ENCODE results near the gene MGAT4A.

Gene MGAT4A

DNA sequence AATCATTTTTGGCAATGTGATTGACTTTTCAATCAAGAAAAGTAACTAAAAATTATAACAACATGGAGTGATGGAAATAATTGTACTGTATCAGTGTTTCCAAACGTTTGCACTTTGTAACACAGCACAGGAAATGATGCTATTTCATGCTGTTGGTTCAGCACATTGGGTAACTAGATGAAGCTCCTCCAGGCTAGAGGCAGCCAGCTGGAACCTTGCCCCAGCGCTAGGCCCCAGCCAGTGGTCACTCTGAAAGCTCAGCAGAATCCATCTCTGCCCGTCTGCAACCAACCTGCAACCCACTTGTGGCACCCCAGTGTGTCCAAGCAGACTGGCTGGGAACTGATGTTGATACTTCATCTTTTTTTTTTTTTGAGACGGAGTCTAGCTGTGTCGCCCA, 107.3 kb downstream of the MGAT4A start:
- no peak for TF ChIP-seq EZH2phosphoT487 (IDR thresholded peaks at IDR 0.05; ENCODE audit: borderline replicate concordance)
- TF ChIP-seq, protein P1, sequence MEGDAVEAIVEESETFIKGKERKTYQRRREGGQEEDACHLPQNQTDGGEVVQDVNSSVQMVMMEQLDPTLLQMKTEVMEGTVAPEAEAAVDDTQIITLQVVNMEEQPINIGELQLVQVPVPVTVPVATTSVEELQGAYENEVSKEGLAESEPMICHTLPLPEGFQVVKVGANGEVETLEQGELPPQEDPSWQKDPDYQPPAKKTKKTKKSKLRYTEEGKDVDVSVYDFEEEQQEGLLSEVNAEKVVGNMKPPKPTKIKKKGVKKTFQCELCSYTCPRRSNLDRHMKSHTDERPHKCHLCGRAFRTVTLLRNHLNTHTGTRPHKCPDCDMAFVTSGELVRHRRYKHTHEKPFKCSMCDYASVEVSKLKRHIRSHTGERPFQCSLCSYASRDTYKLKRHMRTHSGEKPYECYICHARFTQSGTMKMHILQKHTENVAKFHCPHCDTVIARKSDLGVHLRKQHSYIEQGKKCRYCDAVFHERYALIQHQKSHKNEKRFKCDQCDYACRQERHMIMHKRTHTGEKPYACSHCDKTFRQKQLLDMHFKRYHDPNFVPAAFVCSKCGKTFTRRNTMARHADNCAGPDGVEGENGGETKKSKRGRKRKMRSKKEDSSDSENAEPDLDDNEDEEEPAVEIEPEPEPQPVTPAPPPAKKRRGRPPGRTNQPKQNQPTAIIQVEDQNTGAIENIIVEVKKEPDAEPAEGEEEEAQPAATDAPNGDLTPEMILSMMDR (conservative IDR thresholded peaks at IDR 0.05; ENCODE audit: low read length), result no peak
- Histone ChIP-seq H3K4me2 (ENCODE audit: low read depth, low read length, poor library complexity, severe bottlenecking) (no peak overlapping the region), H4K20me1 (ENCODE audit: insufficient read depth, low read length, poor library complexity, severe bottlenecking) (no peaks in the 10 kb centered on the region), H2AFZ (ENCODE audit: low read length) (no peak overlapping the region), H3K36me3 (ENCODE audit: insufficient read depth, low read length) (peaks cover 3% of the 10 kb centered on the region; the same call in 1 of the 2 replicates), H3K9ac (ENCODE audit: low read depth, low read length, poor library complexity, severe bottlenecking) (no peak overlapping the region), H3K4me1 (ENCODE audit: insufficient read depth, low read length, poor library complexity, severe bottlenecking) (peaks cover 18% of the 10 kb centered on the region), H3K9me3 (ENCODE audit: insufficient read depth, low read depth, low read length) (no peaks in the 10 kb centered on the region), H3K4me3 (ENCODE audit: low read length, poor library complexity, severe bottlenecking) (no peak overlapping the region), H3K79me2 (ENCODE audit: insufficient read depth, low read length) (no peaks in the 10 kb centered on the region), H3K27me3 (ENCODE audit: insufficient read depth, low read length, poor library complexity, severe bottlenecking) (no peaks in the 10 kb centered on the region), H3K9me2 (replicated peaks; ENCODE audit: low read depth, low read length) (no peaks in the 10 kb centered on the region), H3F3A (ENCODE audit: low read depth) (no peaks in the 10 kb centered on the region)

DNA sequence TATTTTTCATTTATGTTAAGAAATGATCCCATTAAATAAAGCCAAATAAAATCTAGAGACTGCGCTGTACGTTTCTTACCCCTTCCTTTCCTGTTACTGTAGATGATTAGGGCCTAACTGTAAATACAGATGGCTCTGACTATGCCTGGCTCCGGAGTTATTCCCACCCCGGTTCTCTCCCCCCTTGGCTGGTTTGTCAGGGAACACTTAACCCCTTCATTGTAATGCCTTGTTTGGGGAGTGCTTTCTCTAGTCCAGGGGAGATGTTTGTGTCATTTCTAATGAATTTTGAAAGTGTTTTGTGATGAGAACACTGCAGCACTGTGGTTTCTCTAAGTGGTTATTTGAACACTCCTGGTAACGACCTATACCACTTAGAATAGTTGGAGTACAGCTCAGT, 113.8 kb downstream of the MGAT4A start:
- no peak overlapping the region for H3K4me3 ChIP-seq (ENCODE audit: low read length, poor library complexity, severe bottlenecking)
- no peak overlapping the region for H3K4me2 ChIP-seq (ENCODE audit: low read depth, low read length, poor library complexity, severe bottlenecking)
- H4K20me1 ChIP-seq (ENCODE audit: insufficient read depth, low read length, poor library complexity, severe bottlenecking), result no peaks in the 10 kb centered on the region
- TF ChIP-seq, protein P1 (conservative IDR thresholded peaks at IDR 0.05; ENCODE audit: low read length), result no peak
- no peak for TF ChIP-seq EZH2phosphoT487 (IDR thresholded peaks at IDR 0.05; ENCODE audit: borderline replicate concordance)
- peaks cover 15% of the 10 kb centered on the region; the same call in 1 of the 2 replicates for H3K79me2 ChIP-seq (ENCODE audit: insufficient read depth, low read length)
- H3K9ac ChIP-seq (ENCODE audit: low read depth, low read length, poor library complexity, severe bottlenecking), result no peak overlapping the region
- no peaks in the 10 kb centered on the region for H3F3A ChIP-seq (ENCODE audit: low read depth)
- peaks cover 2% of the 10 kb centered on the region for H3K4me1 ChIP-seq (ENCODE audit: insufficient read depth, low read length, poor library complexity, severe bottlenecking)
- H2AFZ ChIP-seq (ENCODE audit: low read length), result no peak overlapping the region
- H3K9me3 ChIP-seq (ENCODE audit: insufficient read depth, low read depth, low read length), result no peaks in the 10 kb centered on the region
- H3K36me3 ChIP-seq (ENCODE audit: insufficient read depth, low read length), result peaks cover 17% of the 10 kb centered on the region; the same call in 1 of the 2 replicates
- no peaks in the 10 kb centered on the region for H3K9me2 ChIP-seq (replicated peaks; ENCODE audit: low read depth, low read length)
- H3K27me3 ChIP-seq (ENCODE audit: insufficient read depth, low read length, poor library complexity, severe bottlenecking), result no peaks in the 10 kb centered on the region

DNA sequence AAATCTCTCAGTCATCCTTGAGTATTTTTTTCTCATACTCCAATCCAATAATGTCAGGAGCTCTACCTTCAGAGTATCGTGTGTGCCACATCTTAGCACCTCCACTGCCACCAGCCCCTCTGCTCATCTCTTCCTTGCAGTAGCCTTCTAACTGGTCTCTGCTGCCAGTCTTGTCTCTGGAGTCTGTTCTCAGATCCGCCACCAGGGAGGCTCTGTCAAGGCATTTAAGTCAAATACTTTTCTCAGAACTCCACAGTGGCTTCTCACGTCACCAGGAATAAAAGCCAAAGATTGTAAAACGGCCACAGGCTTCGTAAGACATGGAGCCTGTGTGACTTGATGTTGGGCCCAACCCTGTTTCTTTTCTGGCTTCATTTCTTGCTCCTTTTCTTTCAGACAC, 115.5 kb downstream of the MGAT4A start:
- no peaks in the 10 kb centered on the region for H3K27me3 ChIP-seq (ENCODE audit: insufficient read depth, low read length, poor library complexity, severe bottlenecking)
- H3K4me3 ChIP-seq (ENCODE audit: low read length, poor library complexity, severe bottlenecking), result no peak overlapping the region
- H3K4me2 ChIP-seq (ENCODE audit: low read depth, low read length, poor library complexity, severe bottlenecking), result no peak overlapping the region
- no peak overlapping the region for H2AFZ ChIP-seq (ENCODE audit: low read length)
- peaks cover 4% of the 10 kb centered on the region for H3K4me1 ChIP-seq (ENCODE audit: insufficient read depth, low read length, poor library complexity, severe bottlenecking)
- H3K9me2 ChIP-seq (replicated peaks; ENCODE audit: low read depth, low read length), result no peaks in the 10 kb centered on the region
- H3K9me3 ChIP-seq (ENCODE audit: insufficient read depth, low read depth, low read length), result no peaks in the 10 kb centered on the region
- no peak for TF ChIP-seq EZH2phosphoT487 (IDR thresholded peaks at IDR 0.05; ENCODE audit: borderline replicate concordance)
- TF ChIP-seq, protein P1 (conservative IDR thresholded peaks at IDR 0.05; ENCODE audit: low read length), result peak; percentile 38; the same call in 1 of the 2 replicates
- no peak overlapping the region for H3K9ac ChIP-seq (ENCODE audit: low read depth, low read length, poor library complexity, severe bottlenecking)
- peaks cover 4% of the 10 kb centered on the region for H4K20me1 ChIP-seq (ENCODE audit: insufficient read depth, low read length, poor library complexity, severe bottlenecking)
- peaks cover 17% of the 10 kb centered on the region; the same call in 1 of the 2 replicates for H3K36me3 ChIP-seq (ENCODE audit: insufficient read depth, low read length)
- H3K79me2 ChIP-seq (ENCODE audit: insufficient read depth, low read length), result peaks cover 27% of the 10 kb centered on the region
- no peaks in the 10 kb centered on the region for H3F3A ChIP-seq (ENCODE audit: low read depth)

All from Loucy (cell line).